B cell (primary cell): Measurements from ENCODE around the gene POLH.

Experiments
- EZH2 ChIP-seq: IDR thresholded peaks from 2 replicates; pipeline ENCODE4 v1.6.1; 2012; ENCODE audit warnings: borderline replicate concordance, low read depth, mild to moderate bottlenecking, moderate library complexity, low read length; ENCODE audit not compliant: insufficient read depth, poor library complexity, severe bottlenecking
- TF ChIP-seq, protein P1 (sequence below): fragments of 200-600 bp; IDR thresholded peaks from one replicate; pipeline ENCODE4 v1.8.0; 2022; ENCODE audit warnings: antibody characterized with exemption, mild to moderate bottlenecking

DNA sequence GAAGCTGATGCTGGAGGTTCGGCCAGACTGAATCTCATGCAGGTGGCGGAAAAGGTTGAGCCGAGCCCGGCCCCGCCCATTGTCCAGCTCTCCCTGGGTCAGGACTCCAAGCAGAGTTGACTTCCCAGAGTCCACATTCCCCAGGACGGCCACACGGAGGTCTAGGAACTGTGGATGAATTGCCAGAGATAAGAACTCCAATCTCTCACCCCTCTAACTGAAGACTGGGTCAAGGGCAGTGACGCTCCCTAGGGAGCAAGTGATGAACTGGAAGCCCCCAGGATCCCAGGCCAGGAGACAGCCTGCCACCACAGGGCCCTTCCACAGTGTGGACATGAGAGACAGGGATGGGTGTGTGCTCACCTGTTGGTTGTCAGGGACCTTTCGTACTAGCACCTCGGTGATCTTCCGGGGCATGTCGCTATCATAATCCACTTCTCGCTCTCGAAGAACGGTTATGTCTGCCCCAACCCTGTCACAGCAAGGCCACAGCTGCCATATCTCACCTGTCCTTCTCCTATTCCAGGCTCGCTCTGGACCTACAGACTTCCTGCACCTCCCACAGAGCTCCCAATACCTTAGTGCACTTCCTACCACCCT lies 49.5 kb downstream of the POLH start:
- TF ChIP-seq, protein P1, sequence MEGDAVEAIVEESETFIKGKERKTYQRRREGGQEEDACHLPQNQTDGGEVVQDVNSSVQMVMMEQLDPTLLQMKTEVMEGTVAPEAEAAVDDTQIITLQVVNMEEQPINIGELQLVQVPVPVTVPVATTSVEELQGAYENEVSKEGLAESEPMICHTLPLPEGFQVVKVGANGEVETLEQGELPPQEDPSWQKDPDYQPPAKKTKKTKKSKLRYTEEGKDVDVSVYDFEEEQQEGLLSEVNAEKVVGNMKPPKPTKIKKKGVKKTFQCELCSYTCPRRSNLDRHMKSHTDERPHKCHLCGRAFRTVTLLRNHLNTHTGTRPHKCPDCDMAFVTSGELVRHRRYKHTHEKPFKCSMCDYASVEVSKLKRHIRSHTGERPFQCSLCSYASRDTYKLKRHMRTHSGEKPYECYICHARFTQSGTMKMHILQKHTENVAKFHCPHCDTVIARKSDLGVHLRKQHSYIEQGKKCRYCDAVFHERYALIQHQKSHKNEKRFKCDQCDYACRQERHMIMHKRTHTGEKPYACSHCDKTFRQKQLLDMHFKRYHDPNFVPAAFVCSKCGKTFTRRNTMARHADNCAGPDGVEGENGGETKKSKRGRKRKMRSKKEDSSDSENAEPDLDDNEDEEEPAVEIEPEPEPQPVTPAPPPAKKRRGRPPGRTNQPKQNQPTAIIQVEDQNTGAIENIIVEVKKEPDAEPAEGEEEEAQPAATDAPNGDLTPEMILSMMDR: no peak
- no peak for TF ChIP-seq EZH2
